Measurements from ENCODE around the gene SC5D. TPM values are rescaled to one million over a fixed set of nuclear protein-coding genes. Genes with fewer than 3 reads are reported as not detected.
A peak's percentile ranks its signal among the peaks of the same experiment; 100 is the strongest.

SC5D gene
- total and polyA plus RNA-seq, 2 of the 8 experiments (the other 6 are each of a cell fraction or from before 2014, with no cell fraction given), result 73.9 to 90.3 TPM

GRCh38 chr11:121246769-121247035, 45.9 kb upstream of the SC5D start:
- no peaks in the 10 kb centered on the region for H3K9me3 ChIP-seq (ENCODE audit: insufficient read depth in 2 of 2, low read depth in 1 of 2, low read length in 1 of 2)
- 0 out of 2 replicates have a peak overlapping the region, but pooled peaks have one; percentile 41 for H3K18ac ChIP-seq (ENCODE audit: extremely low read depth, low read length)
- no peak overlapping the region for H3K4me2 ChIP-seq (ENCODE audit: insufficient read depth in 1 of 2, low read depth in 2 of 2, low read length in 2 of 2)
- no peak overlapping the region for H2BK5ac ChIP-seq (ENCODE audit: low read depth, low read length)
- no peak overlapping the region for H3K23ac ChIP-seq (ENCODE audit: insufficient read length)
- H2BK20ac ChIP-seq (ENCODE audit: low read length), result no peak overlapping the region; the same call in 1 of the 2 replicates
- H3K36me3 ChIP-seq (ENCODE audit: control insufficient read depth in 2 of 4, insufficient read depth in 4 of 4, low read length in 3 of 4), result no peaks in the 10 kb centered on the region
- no peaks in the 10 kb centered on the region for H3K79me1 ChIP-seq (ENCODE audit: low read depth, low read length)
- no peak overlapping the region for H2AK5ac ChIP-seq (ENCODE audit: low read depth, low read length)
- H4K8ac ChIP-seq (ENCODE audit: extremely low read depth, insufficient read depth, low read length), result no peak overlapping the region
- 62% methylated on average over 3 of the region's 3 CpGs; no CpG with 5 or more reads in 1 of the 2 experiments for WGBS, 2 experiments (ENCODE audit: extremely low coverage in 1 of 2, insufficient coverage in 1 of 2, insufficient read length in 1 of 2, insufficient replicate concordance in 2 of 2, low coverage in 1 of 2, low lambda C conversion rate in 2 of 2, missing lambda C conversion rate in 1 of 2)
- no peaks in the 10 kb centered on the region for H3K23me2 ChIP-seq (ENCODE audit: low read depth, low read length)
- no peak overlapping the region for H3K4me3 ChIP-seq (ENCODE audit: extremely low read depth in 1 of 4, insufficient read depth in 2 of 4, low read depth in 3 of 4, low read length in 4 of 4)
- no peak overlapping the region for H3K14ac ChIP-seq (ENCODE audit: insufficient read length)
- no peak overlapping the region for H2AFZ ChIP-seq (ENCODE audit: low read length)
- no peak overlapping the region for H3K56ac ChIP-seq (replicated peaks; ENCODE audit: insufficient read length, low read depth, low read length)
- no peaks in the 10 kb centered on the region for H3K79me2 ChIP-seq (ENCODE audit: control insufficient read depth in 1 of 2, insufficient read depth in 2 of 2, low read length in 2 of 2)
- peaks cover 2 to 12% (median 8%) of the 10 kb centered on the region in 4 experiments for H3K4me1 ChIP-seq (replicated peaks in 1 of 4; ENCODE audit: control insufficient read depth in 3 of 4, insufficient read depth in 4 of 4, low read length in 3 of 4)
- FAIRE-seq (no peak), DNase-seq (ENCODE audit: low read depth in 1 of 2, low spot score in 2 of 2) (no peak)
- H3K4ac ChIP-seq (replicated peaks; ENCODE audit: insufficient read length, low read depth, low read length), result no peak overlapping the region
- no peak overlapping the region for H3K27ac ChIP-seq (ENCODE audit: low read depth, low read length)
- H3K9ac ChIP-seq (replicated peaks in 1 of 4; ENCODE audit: extremely low read depth in 1 of 4, low read depth in 3 of 4, low read length in 3 of 4), result no peak overlapping the region
- TF ChIP-seq ATF3 (IDR thresholded peaks at IDR 0.05; ENCODE audit: insufficient read depth, low read depth, low read length) (no peak), TBP (IDR thresholded peaks at IDR 0.05; ENCODE audit: low read depth, low read length) (no peak), BCL11A (IDR thresholded peaks at IDR 0.05; ENCODE audit: low read depth in 2 of 2, low read length in 2 of 2) (no peak), KDM1A (IDR thresholded peaks at IDR 0.05; ENCODE audit: borderline replicate concordance, low read length) (no peak), FOSL1 (IDR thresholded peaks at IDR 0.05; ENCODE audit: insufficient read depth, low read depth, low read length) (no peak), RBBP5 (IDR thresholded peaks at IDR 0.05; ENCODE audit: borderline replicate concordance, low read depth, low read length) (no peak), TAF7 (optimal IDR thresholded peaks at IDR 0.05; ENCODE audit: borderline replicate concordance, low read depth, low read length) (no peak)
- no peak overlapping the region for H4K5ac ChIP-seq (ENCODE audit: insufficient read length, low read depth, low read length)
- H4K91ac ChIP-seq (replicated peaks; ENCODE audit: insufficient read length, low read length), result no peak overlapping the region
- H2BK12ac ChIP-seq (ENCODE audit: low read depth, low read length), result no peak overlapping the region; the same call in 1 of the 2 replicates
- CTCF ChIA-PET (ENCODE audit: partially characterized antibody), result interaction anchor here (0.8 to 2.9 kb wide), 11 partner anchors 9 to 345 kb away, joined by 3 to 12 read pairs (median 4); no protein-coding TSS in a partner anchor
- H3K27me3 ChIP-seq (replicated peaks in 1 of 4; ENCODE audit: control insufficient read depth in 3 of 4, extremely low read depth in 1 of 4, insufficient read depth in 3 of 4, low read length in 3 of 4), result no peaks in the 10 kb centered on the region
- H2BK120ac ChIP-seq (replicated peaks; ENCODE audit: low read depth, low read length), result no peak overlapping the region
- POLR2A ChIA-PET (ENCODE audit: partially characterized antibody), result no interaction called here
- no peaks in the 10 kb centered on the region for H4K20me1 ChIP-seq (replicated peaks in 1 of 2; ENCODE audit: control insufficient read depth in 1 of 2, insufficient read depth in 2 of 2, low read length in 2 of 2)
- no peak overlapping the region for H2BK15ac ChIP-seq (ENCODE audit: low read length)

All from H1 (cell line).